COLO668 (cell line): Measurements from ENCODE around the gene C1R.
"Not testable (repeated sequence)": the region's sequence is repeated elsewhere in the genome, so short reads cannot be mapped to it uniquely, and the experiment has no call there.

ENCODE experiments used
- DNase-seq: peaks from one replicate; lab custom pipeline; 2025; ENCODE audit not compliant: unreplicated experiment; lab: John Stamatoyannopoulos, UW

The C1R gene

DNA sequence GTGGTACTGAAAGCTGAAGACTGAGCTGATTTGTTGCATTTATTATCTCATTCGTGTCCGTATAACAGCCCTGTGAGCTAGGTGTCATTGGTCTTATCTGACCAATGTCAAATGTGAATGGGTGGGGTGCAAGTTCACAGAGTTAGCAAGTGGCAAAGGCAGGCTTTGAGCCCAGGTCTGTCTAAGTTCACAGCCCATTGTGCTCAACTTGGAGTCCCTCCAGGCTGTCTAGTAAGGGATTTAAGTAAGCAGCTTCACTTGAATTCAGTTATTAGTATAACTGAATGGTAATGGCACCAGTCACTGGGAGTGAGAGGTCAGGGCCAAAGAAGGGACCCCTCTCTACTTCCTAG lies 23.3 kb downstream of the C1R start:
- no peak for DNase-seq

GRCh38 chr12:7068240-7068993 lies 23.8 kb downstream of the C1R start:
- no peak for DNase-seq

- DNase-seq, result no peak
Observed at GRCh38 chr12:7067096-7067495, 25.1 kb downstream of the C1R start.

DNA sequence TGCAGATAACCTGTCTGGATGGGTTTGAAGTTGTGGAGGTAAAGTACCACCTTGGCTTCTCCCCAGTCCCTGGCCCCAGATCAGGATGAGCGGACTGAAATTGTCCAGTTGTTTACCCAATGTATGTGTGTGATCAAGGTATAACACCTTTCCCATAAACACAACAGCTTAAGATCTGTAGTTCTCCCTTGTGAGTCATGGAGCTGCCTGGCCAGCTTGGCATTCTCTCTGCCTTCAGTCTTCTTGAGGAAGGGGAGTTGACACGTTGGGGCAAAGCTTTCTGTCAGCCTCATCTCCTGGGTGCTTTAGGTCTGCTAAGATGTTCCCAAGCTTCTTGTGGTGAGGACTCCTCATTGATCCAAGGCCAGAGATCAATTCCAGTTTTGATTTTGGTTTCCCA lies 25.6 kb downstream of the C1R start:
- no peak for DNase-seq

DNA sequence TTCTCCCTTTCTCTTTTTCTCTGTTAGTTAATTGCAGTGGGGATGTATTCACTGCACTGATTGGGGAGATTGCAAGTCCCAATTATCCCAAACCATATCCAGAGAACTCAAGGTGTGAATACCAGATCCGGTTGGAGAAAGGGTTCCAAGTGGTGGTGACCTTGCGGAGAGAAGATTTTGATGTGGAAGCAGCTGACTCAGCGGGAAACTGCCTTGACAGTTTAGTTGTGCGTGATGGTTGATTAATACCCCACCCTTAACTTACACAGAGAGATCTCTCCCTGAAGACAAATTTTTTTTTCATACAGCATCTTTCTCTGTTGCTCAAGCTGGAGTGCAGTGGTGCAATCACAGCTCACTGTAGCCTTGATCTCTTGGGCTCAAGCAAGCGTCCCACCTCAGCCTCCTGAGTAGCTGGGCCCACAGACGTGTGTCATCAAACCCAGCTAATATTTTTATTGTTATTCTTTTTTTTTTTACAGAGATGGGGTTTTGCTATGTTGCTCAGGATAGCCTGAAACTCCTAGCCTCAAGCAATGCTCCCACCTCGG lies 27.1 kb downstream of the C1R start:
- DNase-seq, result no peak

DNA sequence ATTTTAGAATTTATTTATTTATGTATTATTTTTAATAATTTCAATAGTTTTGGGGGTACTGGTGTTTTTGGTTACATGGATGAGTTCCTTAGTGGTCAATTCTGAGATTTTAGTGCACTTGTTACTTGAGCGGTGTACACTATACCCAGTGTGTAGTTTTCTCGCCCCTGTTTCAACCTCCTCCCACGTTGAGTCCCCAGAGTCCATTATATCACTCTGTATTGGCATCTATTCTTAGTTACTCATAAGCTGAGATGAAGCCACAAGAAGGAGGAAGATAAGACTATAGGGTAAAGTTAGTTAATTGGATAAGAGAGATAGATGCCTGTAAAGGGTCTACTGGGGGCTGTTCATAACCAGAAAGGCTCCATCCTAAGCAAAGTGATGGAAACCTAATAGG lies 27.7 kb downstream of the C1R start:
- no peak for DNase-seq

DNA sequence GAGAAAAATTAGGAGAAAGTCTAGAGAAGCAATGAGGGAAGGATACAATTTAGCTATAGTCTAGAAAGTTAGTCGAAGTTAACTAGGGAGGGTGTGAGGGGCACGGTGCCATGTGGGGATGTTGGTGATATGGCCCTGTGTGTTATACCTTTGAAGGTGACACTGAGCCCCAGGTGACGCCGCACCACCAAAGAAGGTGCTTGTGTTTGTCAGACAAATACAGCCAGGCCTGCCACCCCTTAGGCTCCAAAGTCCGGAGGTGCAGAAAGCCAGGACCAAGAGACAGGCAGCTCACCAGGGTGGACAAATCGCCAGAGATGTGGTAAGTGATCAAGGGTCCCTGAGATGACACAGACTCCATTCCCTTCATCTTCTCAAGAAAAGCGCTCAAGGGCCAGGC lies 30.6 kb downstream of the C1R start:
- no peak for DNase-seq

- DNase-seq, result no peak
Observed at GRCh38 chr12:7061138-7061537, 31.1 kb downstream of the C1R start.

DNA sequence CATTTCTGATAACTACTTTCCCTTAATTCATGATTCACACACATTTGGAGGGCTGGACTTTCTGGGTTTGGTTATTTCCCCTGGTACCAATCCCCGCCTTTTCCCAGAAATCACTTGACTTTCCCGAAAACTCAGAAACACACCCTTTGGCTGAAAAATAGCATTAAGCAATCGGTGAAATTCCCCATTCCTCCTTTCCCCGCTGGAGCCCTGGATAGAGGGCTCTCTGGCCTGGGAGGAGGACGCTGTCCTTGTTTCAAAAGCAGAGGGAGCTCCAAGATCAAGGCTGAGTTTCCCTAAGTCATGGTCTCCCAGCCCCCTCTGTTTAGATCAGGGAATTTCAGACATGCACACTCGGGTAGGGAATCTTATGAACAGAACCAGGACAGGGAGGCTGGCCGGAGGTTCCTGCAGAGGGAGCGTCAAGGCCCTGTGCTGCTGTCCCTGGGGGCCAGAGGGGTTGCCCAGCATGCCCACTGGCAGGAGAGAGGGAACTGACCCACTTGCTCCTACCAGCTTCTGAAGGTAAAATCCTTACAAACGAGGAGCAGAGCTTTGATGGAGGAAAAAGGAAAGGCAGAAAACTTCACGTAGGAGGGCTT lies 31.8 kb downstream of the C1R start, which contains the start of gene C1S:
Gene C1S, plus strand, starts transcription at position 366 of the 602 bp plus-strand sequence. CDS start 1,195 bp downstream, outside the sequence.
- DNase-seq, result no peak

GRCh38 chr12:7059780-7060179 lies 32.5 kb downstream of the C1R start:
- DNase-seq, result no peak

GRCh38 chr12:7058850-7059395 lies 33.3 kb downstream of the C1R start:
- no peak for DNase-seq

DNA sequence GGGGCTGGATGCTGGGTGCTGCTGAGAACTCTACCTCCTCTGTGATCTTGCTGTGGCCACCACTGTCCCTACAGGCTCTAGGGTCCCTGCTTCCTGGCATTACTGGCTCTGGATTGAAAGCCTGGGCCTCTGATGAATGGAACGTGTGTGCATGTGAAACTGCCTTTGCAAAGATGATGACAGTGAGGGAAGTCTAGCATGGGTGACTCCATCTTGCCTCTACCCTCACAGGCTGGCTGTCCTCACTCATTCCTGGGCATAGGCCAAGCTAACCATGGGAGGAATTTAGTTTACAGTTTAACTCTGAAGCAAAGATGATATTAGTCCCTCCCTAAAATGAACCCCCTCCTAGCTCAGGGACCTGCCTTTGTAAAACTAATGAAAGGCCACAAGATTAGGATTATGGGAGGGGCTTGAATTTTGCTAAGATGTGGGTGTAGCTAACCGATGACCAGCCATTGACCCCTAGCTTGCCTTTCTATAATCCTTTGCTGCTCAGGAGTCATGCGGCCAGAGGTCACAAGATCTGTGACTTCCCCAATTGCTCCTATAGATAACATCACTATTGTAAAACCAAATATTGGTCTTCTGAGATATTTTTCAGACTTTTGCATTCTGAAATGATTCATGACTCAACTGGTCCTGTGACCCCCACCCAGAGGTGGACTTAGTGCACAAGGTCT lies 33.9 kb downstream of the C1R start:
- DNase-seq, result no peak

DNA sequence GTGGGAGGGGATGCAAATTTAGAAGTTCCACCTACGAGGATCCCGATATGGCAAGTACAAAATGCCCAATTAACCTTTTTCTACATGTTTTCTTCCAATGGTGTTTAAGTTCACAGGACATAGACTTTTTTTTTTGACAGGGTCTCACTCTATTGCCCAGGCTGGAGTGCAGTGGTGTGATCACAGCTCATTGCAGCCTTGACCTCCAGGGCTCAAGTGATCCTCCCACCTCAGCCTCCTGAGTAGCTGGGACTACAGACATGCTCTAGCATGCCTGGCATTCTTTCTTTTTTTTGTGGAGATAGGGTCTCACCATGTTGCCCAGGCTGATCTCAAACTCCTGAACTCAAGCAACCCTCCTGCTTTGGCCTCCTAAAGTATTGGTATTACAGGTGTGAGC lies 36.5 kb downstream of the C1R start:
- not testable (repeated sequence) for DNase-seq

DNA sequence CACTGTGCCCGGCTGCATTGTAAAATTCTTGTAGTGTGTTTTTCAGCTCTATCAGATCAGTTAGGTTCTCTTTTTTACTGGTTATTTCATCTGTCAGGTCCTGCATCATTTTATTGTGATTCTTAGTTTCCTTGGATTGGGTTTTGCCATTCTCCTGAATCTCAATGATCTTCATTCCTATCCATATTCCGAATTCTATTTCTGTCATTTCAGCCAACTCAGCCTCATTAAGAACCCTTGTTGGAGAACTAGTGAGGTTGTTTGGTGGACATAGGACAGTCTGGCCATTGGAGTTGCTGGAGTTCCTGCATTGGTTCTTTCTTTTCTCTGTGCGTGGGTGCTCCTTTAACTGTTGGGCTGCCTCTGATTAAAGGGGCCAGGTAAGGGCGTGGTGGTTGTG lies 37.3 kb downstream of the C1R start:
- no peak for DNase-seq

GRCh38 chr12:7049973-7050372 lies 42.3 kb downstream of the C1R start:
- not testable (repeated sequence) for DNase-seq

DNA sequence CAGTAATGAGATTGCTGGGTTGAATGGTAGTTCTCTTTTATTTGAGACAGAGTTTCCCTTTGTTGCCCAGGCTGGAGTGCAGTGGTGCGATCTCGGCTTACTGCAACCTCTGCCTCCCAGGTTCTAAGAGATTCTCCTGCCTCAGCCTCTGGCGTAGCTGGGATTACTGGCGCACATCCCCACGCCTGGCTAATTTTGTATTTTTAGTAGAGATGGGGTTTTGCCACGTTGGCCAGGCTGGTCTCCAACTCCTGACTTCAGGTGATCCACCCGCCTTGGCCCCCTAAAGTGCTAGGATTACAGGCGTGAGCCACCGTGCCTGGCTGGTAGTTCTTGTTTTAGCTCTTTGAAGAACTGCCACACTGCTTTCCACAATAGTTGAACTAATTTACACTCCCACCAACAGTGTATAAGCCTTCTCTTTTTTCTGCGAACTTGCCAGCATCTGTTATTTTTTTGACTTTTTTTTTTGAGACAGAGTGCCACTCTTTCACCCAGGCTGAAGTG lies 42.7 kb downstream of the C1R start:
- DNase-seq, result not testable (repeated sequence)

GRCh38 chr12:7047306-7047705 lies 44.9 kb downstream of the C1R start:
- no peak for DNase-seq

GRCh38 chr12:7046383-7047105 lies 45.7 kb downstream of the C1R start:
- DNase-seq, result no peak

GRCh38 chr12:7045913-7046312 lies 46.3 kb downstream of the C1R start:
- no peak for DNase-seq

DNA sequence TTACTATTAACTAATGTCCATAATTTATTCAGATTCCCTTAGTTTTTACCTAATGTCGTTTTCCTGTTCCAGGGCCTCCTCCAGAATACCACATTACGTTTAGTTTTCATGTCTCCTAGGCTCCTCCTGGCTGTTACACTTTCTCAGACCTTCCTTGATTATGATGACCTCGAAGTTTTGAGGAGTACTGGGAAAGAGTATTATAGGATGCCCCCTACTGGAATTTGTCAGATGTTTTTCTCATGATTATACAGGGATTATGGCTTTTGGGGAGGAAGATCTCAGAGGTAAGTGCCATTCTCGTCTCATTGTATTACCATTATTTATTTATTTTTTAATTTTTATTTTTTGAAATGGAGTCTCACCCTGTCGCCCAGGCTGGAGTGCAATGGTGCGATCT lies 49.4 kb downstream of the C1R start:
- DNase-seq, result no peak

DNA sequence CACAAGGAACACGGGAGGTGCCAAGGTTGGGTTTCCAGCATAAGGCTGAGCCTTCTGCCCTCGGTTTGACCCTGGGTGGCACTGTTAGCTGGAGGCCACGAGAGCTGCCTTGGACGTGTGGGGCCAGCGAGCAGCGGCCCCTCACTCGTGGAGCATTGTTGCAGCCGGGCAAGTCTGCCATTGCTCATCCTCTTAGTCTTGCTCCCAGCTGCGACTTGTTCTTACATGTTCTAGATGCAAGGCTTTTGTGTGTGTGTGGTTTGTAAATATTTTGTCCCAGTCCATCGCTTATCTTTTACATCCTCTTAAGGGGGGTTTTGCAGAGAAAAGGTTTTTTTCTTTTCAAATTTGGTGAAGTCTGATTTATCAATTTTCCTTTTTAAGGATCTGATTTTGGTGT lies 52.8 kb downstream of the C1R start:
- no peak for DNase-seq
